Ishikawa (cell line): ENCODE data around the gene PSMB2.

Source experiments
- CEBPB ChIP-seq: IDR thresholded peaks from 2 replicates; pipeline ENCODE4 v1.6.1; 2012
- CREB1 ChIP-seq: IDR thresholded peaks from 2 replicates; pipeline ENCODE4 v1.6.1; 2012; ENCODE audit warnings: low read depth
- EGR1 ChIP-seq: IDR thresholded peaks from 2 replicates; pipeline ENCODE4 v1.6.1; 2012
- EP300 ChIP-seq: IDR thresholded peaks from 2 replicates; pipeline ENCODE4 v1.6.1; 2012; ENCODE audit warnings: borderline replicate concordance
- MAX ChIP-seq: IDR thresholded peaks from 2 replicates; pipeline ENCODE4 v1.6.1; 2012
- NFIC ChIP-seq: IDR thresholded peaks from 2 replicates; pipeline ENCODE4 v1.6.1; 2012
- RAD21 ChIP-seq: IDR thresholded peaks from 2 replicates; pipeline ENCODE4 v1.6.1; 2012; ENCODE audit warnings: low read depth
- REST ChIP-seq: IDR thresholded peaks from 2 replicates; pipeline ENCODE4 v1.6.1; 2012; ENCODE audit warnings: low read depth, mild to moderate bottlenecking
- TAF1 ChIP-seq: IDR thresholded peaks from 2 replicates; pipeline ENCODE4 v1.6.1; 2012; ENCODE audit warnings: low read depth, mild to moderate bottlenecking
- USF1 ChIP-seq: IDR thresholded peaks from 2 replicates; pipeline ENCODE4 v1.6.1; 2012
- YY1 ChIP-seq: IDR thresholded peaks from 2 replicates; pipeline ENCODE4 v1.6.1; 2012; ENCODE audit warnings: low read depth

DNA sequence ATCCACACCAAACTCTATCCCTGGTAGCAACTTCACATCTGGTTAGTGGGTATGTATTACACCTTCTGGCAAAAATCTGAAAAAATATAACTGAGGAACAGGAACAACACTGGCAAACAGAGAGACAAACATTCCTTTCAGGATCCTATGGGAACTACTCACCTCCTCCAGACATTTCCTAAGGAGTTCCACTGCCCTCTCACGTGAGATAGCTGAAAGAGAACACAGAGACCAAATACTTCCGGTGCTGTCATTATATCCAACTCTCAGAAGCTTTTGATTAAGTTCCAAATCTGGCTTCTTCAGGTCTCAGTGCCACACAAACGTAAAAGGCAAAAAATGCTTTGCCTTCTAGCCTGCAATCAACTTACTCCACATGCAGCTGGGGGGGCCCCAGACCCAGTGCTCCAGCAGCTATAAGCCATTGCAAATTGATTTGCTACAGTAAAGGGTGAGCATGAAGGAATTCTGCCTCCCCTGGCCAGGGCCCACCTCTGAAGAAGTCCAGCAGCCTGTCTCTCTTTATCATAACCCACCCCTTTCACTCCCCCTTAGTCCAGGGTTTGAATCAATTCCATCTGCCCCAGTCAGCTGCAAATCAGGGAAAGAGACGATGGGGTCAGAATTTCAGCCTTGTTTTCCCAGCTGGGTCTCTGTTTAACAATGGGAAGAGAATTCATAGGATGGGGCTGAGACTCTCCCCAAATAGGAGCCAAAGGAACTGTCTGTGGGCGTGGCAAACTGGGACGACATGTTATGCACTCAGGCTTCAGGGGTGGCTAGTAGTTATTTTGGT, 36.1 kb downstream of the PSMB2 start:
- TF ChIP-seq RAD21 (no peak), USF1 (no peak), MAX (no peak), EP300 (no peak), CEBPB (no peak), TAF1 (no peak), REST (no peak), CREB1 (no peak), EGR1 (no peak), YY1 (no peak), NFIC (no peak)
